OCI-LY3 (cell line): ENCODE data around the gene CCDC83.

Experiments used
- H2AFZ ChIP-seq: fragments of 200-600, 300-600 bp; shearing (Covaris generic); 2 replicates; pipeline ENCODE4 v1.6.0; 2014; ENCODE audit warnings: antibody characterized with exemption, low read depth, low read length
- H3K27ac ChIP-seq: fragments of 200-600, 300-600 bp; sonication (generic); 2 replicates; pipeline ENCODE4 v1.5.1; 2014; ENCODE audit warnings: mild to moderate bottlenecking, low read length, moderate library complexity, mixed read lengths
- H3K27me3 ChIP-seq: fragments of 200-600, 300-600 bp; sonication (generic); 2 replicates; pipeline ENCODE4 v1.6.1; 2014; ENCODE audit warnings: low read depth, low read length, mixed read lengths
- H3K36me3 ChIP-seq: fragments of 200-600, 300-600 bp; sonication (generic); replicated peaks from 2 replicates; pipeline ENCODE3; 2014; ENCODE audit warnings: low read depth, low read length, mixed read lengths
- H3K4me1 ChIP-seq: fragments of 300-600, 200-600 bp; sonication (generic); 2 replicates; pipeline ENCODE4 v1.6.1; 2014; ENCODE audit warnings: low read length, mixed read lengths
- H3K4me2 ChIP-seq: fragments of 200-600, 300-600 bp; sonication (generic); 2 replicates; pipeline ENCODE4 v1.6.1; 2014; ENCODE audit warnings: low read length, mixed read lengths
- H3K4me3 ChIP-seq: fragments of 300-600, 200-600 bp; sonication (generic); 2 replicates; pipeline ENCODE4 v1.5.1; 2014; ENCODE audit warnings: antibody characterized with exemption, mild to moderate bottlenecking, low read length, moderate library complexity
- H3K79me2 ChIP-seq: fragments of 300-600, 200-600 bp; shearing (Covaris generic); 2 replicates; pipeline ENCODE4 v1.6.1; 2014; ENCODE audit warnings: mild to moderate bottlenecking, low read length, mixed read lengths
- H3K9ac ChIP-seq: fragments of 300-600, 200-600 bp; shearing (Covaris generic); 2 replicates; pipeline ENCODE4 v1.6.0; 2014; ENCODE audit warnings: mild to moderate bottlenecking, low read length, moderate library complexity
- H3K9me3 ChIP-seq: fragments of 200-600, 300-600 bp; shearing (Covaris generic); 2 replicates; pipeline ENCODE4 v1.6.1; 2014; ENCODE audit warnings: low read length, mixed read lengths; ENCODE audit not compliant: insufficient read depth
- H4K20me1 ChIP-seq: fragments of 200-600, 300-600 bp; sonication (generic); 2 replicates; pipeline ENCODE4 v1.6.1; 2016; ENCODE audit warnings: low read length, mixed read lengths; ENCODE audit not compliant: insufficient read depth
- EZH2phosphoT487 ChIP-seq: fragments of 200-600 bp; shearing (Covaris generic); IDR thresholded peaks from 2 replicates; pipeline ENCODE4 v1.6.1; 2018; ENCODE audit warnings: antibody characterized with exemption, mixed run types, low read depth
- TF ChIP-seq, protein P1 (sequence below): fragments of 200-600, 300-600 bp; sonication (generic); IDR thresholded peaks from 2 replicates; pipeline ENCODE4 v1.5.1; 2014; ENCODE audit warnings: antibody characterized with exemption, low read length, low read depth

The CCDC83 gene

GRCh38 chr11:85844439-85845123 lies 10.6 kb upstream of the CCDC83 start:
- TF ChIP-seq, protein P1, sequence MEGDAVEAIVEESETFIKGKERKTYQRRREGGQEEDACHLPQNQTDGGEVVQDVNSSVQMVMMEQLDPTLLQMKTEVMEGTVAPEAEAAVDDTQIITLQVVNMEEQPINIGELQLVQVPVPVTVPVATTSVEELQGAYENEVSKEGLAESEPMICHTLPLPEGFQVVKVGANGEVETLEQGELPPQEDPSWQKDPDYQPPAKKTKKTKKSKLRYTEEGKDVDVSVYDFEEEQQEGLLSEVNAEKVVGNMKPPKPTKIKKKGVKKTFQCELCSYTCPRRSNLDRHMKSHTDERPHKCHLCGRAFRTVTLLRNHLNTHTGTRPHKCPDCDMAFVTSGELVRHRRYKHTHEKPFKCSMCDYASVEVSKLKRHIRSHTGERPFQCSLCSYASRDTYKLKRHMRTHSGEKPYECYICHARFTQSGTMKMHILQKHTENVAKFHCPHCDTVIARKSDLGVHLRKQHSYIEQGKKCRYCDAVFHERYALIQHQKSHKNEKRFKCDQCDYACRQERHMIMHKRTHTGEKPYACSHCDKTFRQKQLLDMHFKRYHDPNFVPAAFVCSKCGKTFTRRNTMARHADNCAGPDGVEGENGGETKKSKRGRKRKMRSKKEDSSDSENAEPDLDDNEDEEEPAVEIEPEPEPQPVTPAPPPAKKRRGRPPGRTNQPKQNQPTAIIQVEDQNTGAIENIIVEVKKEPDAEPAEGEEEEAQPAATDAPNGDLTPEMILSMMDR: no peak
- TF ChIP-seq EZH2phosphoT487: no peak
- no peak overlapping the region for H3K4me2 ChIP-seq
- no peaks in the 10 kb centered on the region for H3K27me3 ChIP-seq
- H2AFZ ChIP-seq: no peak overlapping the region
- H4K20me1 ChIP-seq: no peaks in the 10 kb centered on the region
- H3K27ac ChIP-seq: no peak overlapping the region
- H3K4me1 ChIP-seq: no peaks in the 10 kb centered on the region
- H3K79me2 ChIP-seq: no peaks in the 10 kb centered on the region
- no peak overlapping the region for H3K4me3 ChIP-seq
- no peaks in the 10 kb centered on the region for H3K9me3 ChIP-seq
- H3K9ac ChIP-seq: no peak overlapping the region
- H3K36me3 ChIP-seq: no peaks in the 10 kb centered on the region

- Histone ChIP-seq H3K4me3 (no peak overlapping the region), H4K20me1 (no peaks in the 10 kb centered on the region), H3K36me3 (no peaks in the 10 kb centered on the region), H2AFZ (no peak overlapping the region), H3K27me3 (no peaks in the 10 kb centered on the region), H3K79me2 (no peaks in the 10 kb centered on the region), H3K27ac (no peak overlapping the region), H3K9ac (no peak overlapping the region), H3K9me3 (no peaks in the 10 kb centered on the region), H3K4me1 (no peaks in the 10 kb centered on the region), H3K4me2 (no peak overlapping the region)
- TF ChIP-seq, protein P1: no peak
- no peak for TF ChIP-seq EZH2phosphoT487
Observed at GRCh38 chr11:85845124-85845631, 10.0 kb upstream of the CCDC83 start.

DNA sequence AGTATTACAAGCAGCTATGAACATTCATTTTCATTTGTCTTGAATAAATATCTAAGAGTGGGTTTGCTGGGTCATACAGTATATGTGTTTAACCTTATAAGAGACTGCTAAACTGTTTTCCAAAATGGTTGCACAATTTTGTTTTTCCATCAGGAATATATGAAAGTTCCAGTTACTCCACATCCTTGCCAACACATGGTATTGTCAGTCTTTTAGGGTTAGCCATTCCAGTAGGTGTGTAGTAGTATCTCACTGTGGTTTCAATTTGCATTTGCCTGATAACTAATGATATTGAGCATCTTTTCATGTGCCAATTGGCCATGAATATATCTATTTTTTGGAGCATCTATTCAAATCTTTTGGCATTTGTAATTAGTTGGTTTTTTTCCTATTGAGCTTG lies 7.7 kb upstream of the CCDC83 start:
- Histone ChIP-seq H3K36me3 (no peaks in the 10 kb centered on the region), H3K27me3 (no peaks in the 10 kb centered on the region), H3K4me3 (no peak overlapping the region), H3K9ac (no peak overlapping the region), H2AFZ (no peak overlapping the region), H3K79me2 (no peaks in the 10 kb centered on the region), H3K4me1 (no peaks in the 10 kb centered on the region), H4K20me1 (no peaks in the 10 kb centered on the region), H3K4me2 (no peak overlapping the region), H3K9me3 (no peaks in the 10 kb centered on the region), H3K27ac (no peak overlapping the region)
- TF ChIP-seq, protein P1: no peak
- no peak for TF ChIP-seq EZH2phosphoT487

GRCh38 chr11:85848006-85848405 lies 7.2 kb upstream of the CCDC83 start:
- Histone ChIP-seq H3K27ac (no peak overlapping the region), H3K27me3 (no peaks in the 10 kb centered on the region), H3K9ac (no peak overlapping the region), H3K9me3 (no peaks in the 10 kb centered on the region), H3K4me1 (no peaks in the 10 kb centered on the region), H3K79me2 (no peaks in the 10 kb centered on the region), H3K4me3 (no peak overlapping the region), H2AFZ (no peak overlapping the region), H3K36me3 (no peaks in the 10 kb centered on the region), H4K20me1 (no peaks in the 10 kb centered on the region), H3K4me2 (no peak overlapping the region)
- no peak for TF ChIP-seq EZH2phosphoT487
- TF ChIP-seq, protein P1: no peak
